HG03060 (cell line): Measurements from ENCODE around the gene RAB38.

ENCODE experiments used
- ATAC-seq: cut with Tn5 transposase; IDR thresholded peaks from one replicate; pipeline ENCODE4 v1.9.1; 2021; ENCODE audit warnings: low read depth, moderate number of reproducible peaks; ENCODE audit not compliant: unreplicated experiment

Gene RAB38

GRCh38 chr11:88170673-88171072 lies 4.6 kb downstream of the RAB38 start:
- no peak for ATAC-seq

- ATAC-seq: no peak
Observed at GRCh38 chr11:88169881-88170280, 5.4 kb downstream of the RAB38 start.

GRCh38 chr11:88169471-88169870 lies 5.8 kb downstream of the RAB38 start:
- ATAC-seq: no peak

GRCh38 chr11:88167853-88168252 lies 7.4 kb downstream of the RAB38 start:
- no peak for ATAC-seq

- no peak for ATAC-seq
Observed at GRCh38 chr11:88164806-88165585, 10.2 kb downstream of the RAB38 start.

- no peak for ATAC-seq
Observed at GRCh38 chr11:88164320-88164719, 10.9 kb downstream of the RAB38 start.

GRCh38 chr11:88158081-88158480 lies 17.2 kb downstream of the RAB38 start:
- ATAC-seq: no peak

GRCh38 chr11:88157370-88157769 lies 17.9 kb downstream of the RAB38 start:
- ATAC-seq: no peak

GRCh38 chr11:88152381-88152780 lies 22.9 kb downstream of the RAB38 start:
- no peak for ATAC-seq

- ATAC-seq: no peak
Observed at GRCh38 chr11:88151709-88152265, 23.5 kb downstream of the RAB38 start.

GRCh38 chr11:88146106-88146505 lies 29.1 kb downstream of the RAB38 start:
- ATAC-seq: no peak

- ATAC-seq: no peak
Observed at GRCh38 chr11:88139865-88140264, 35.4 kb downstream of the RAB38 start.

GRCh38 chr11:88131764-88132470 lies 43.3 kb downstream of the RAB38 start:
- no peak for ATAC-seq

- no peak for ATAC-seq
Observed at GRCh38 chr11:88122956-88123355, 52.3 kb downstream of the RAB38 start.

GRCh38 chr11:88119561-88119960 lies 55.7 kb downstream of the RAB38 start:
- no peak for ATAC-seq

GRCh38 chr11:88117281-88117858 lies 57.9 kb downstream of the RAB38 start:
- no peak for ATAC-seq

GRCh38 chr11:88115828-88116755 lies 59.2 kb downstream of the RAB38 start:
- ATAC-seq: no peak

GRCh38 chr11:88114486-88115045 lies 60.7 kb downstream of the RAB38 start:
- ATAC-seq: no peak

- ATAC-seq: no peak
Observed at GRCh38 chr11:88106666-88107065, 68.6 kb downstream of the RAB38 start.

- no peak for ATAC-seq
Observed at GRCh38 chr11:88105951-88106350, 69.3 kb downstream of the RAB38 start.
